PC-9 (cell line): ENCODE results near the gene SIRT3. TPM values are rescaled to one million over a fixed set of nuclear protein-coding genes. Genes with fewer than 3 reads are reported as not detected.

Experiments used
- BruUV-seq: library from RNA; stranded (reverse); fragments of 400-500 nt; replicated peaks from 2 replicates; lab custom pipeline; 2021; lab: Mats Ljungman, UMichigan
- CTCF ChIA-PET: fragments of 300-600 bp; sonication (Branson Sonifier 250); formaldehyde crosslinking; loops from one replicate; lab custom pipeline; 2022; ENCODE audit warnings: antibody characterized with exemption; lab: Charles Lee
- POLR2A ChIA-PET: fragments of 300-600 bp; sonication (Branson Sonifier 250); formaldehyde crosslinking; loops from one replicate; lab custom pipeline; 2022; ENCODE audit warnings: antibody characterized with exemption; ENCODE audit not compliant: unreplicated experiment; lab: Charles Lee
- DNase-seq, 2 experiments: peaks; one replicate each; pipeline versions ENCODE4 v3.0.0 to v3.0.0-alpha.2; 2015 to 2022; ENCODE audit warnings: mixed read lengths in 1 of 2
- H2AFZ ChIP-seq: fragments of 200-600 bp; sonication (generic); 2 replicates; pipeline ENCODE4 v1.8.1; 2017; ENCODE audit warnings: antibody characterized with exemption
- H3F3A ChIP-seq: fragments of 200-600 bp; sonication (generic); 2 replicates; pipeline ENCODE4 v1.8.1; 2017; ENCODE audit warnings: antibody characterized with exemption, mild to moderate bottlenecking, low read depth; ENCODE audit not compliant: insufficient read depth
- H3K27ac ChIP-seq: fragments of 200-600 bp; sonication (generic); 2 replicates; pipeline ENCODE4 v1.6.1; 2016; ENCODE audit warnings: mixed run types
- H3K27me3 ChIP-seq: fragments of 200-600 bp; sonication (generic); 2 replicates; pipeline ENCODE4 v1.6.1; 2016; ENCODE audit warnings: low read depth, mixed run types; ENCODE audit not compliant: insufficient read depth
- H3K36me3 ChIP-seq: fragments of 200-600 bp; sonication (generic); 2 replicates; pipeline ENCODE4 v1.6.1; 2016; ENCODE audit warnings: low read depth, mixed run types
- H3K4me1 ChIP-seq: fragments of 200-600 bp; sonication (generic); replicated peaks from 2 replicates; pipeline ENCODE4 v1.6.1; 2016; ENCODE audit warnings: mixed run types; ENCODE audit not compliant: insufficient read depth
- H3K4me2 ChIP-seq: fragments of 200-600 bp; sonication (generic); 2 replicates; pipeline ENCODE4 v1.6.1; 2017; ENCODE audit warnings: mixed run types
- H3K4me3 ChIP-seq: fragments of 200-600 bp; sonication (generic); 2 replicates; pipeline ENCODE4 v1.6.1; 2016; ENCODE audit warnings: mixed run types
- H3K79me2 ChIP-seq: fragments of 200-600 bp; sonication (generic); 2 replicates; pipeline ENCODE4 v1.6.1; 2017; ENCODE audit warnings: low read depth, mixed run types
- H3K9me2 ChIP-seq: fragments of 200-600 bp; sonication (generic); 2 replicates; pipeline ENCODE4 v1.8.1; 2017; ENCODE audit warnings: mild to moderate bottlenecking; ENCODE audit not compliant: insufficient read depth
- H3K9me3 ChIP-seq: fragments of 200-600 bp; sonication (generic); 2 replicates; pipeline ENCODE4 v1.8.1; 2016; ENCODE audit warnings: low read depth; ENCODE audit not compliant: insufficient read depth
- H4K20me1 ChIP-seq: fragments of 200-600 bp; sonication (generic); 2 replicates; pipeline ENCODE4 v1.8.1; 2017; ENCODE audit not compliant: insufficient read depth
- EZH2 ChIP-seq: fragments of 200-600 bp; sonication (generic); IDR thresholded peaks from 2 replicates; pipeline ENCODE4 v1.8.0; 2017; ENCODE audit warnings: antibody characterized with exemption, low read depth
- intact Hi-C: fragments of 100-400 bp; cut with micrococcal nuclease; formaldehyde crosslinking; loops from one replicate; pipeline ENCODE4 v1.10.0; 2022; ENCODE audit not compliant: unreplicated experiment
- total RNA-seq: library from RNA; stranded (reverse); gene quantifications from 2 replicates; pipeline ENCODE4 v1.2.3, GENCODE V29; 2021
- TF ChIP-seq, protein P1 (sequence below): fragments of 200-600 bp; sonication (generic); conservative IDR thresholded peaks from 2 replicates; pipeline ENCODE4 v1.6.1; 2017; ENCODE audit warnings: mixed run types, antibody characterized with exemption, mild to moderate bottlenecking, moderate library complexity

Gene SIRT3
- total RNA-seq, 1 experiment from 2014 or later, result 26.0 TPM

DNA sequence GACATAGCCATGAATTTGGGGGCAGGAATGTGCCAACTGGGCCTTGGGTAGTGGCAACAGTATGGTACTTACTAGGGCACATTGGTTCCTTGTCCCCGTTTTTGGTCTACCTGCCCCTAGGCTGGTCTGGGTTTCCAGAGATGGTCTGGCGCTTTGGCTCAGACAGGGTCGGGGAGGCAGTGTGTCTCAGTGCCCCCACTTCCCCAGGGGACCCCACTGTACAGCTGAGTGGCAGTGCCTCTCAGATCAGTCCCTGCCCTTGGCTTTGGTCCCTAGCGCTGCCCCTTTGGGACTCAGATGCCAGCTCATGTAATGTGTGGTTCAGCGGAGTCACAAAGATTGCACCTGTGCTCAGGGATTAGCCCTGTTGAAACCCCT is 25.4 kb downstream of the SIRT3 start:
- Histone ChIP-seq H3K9me3 (no peaks in the 10 kb centered on the region), H3K36me3 (no peaks in the 10 kb centered on the region), H3F3A (peaks cover 24% of the 10 kb centered on the region), H3K9me2 (no peaks in the 10 kb centered on the region), H3K27me3 (no peaks in the 10 kb centered on the region), H3K4me1 (peaks cover 11% of the 10 kb centered on the region), H2AFZ (no peak overlapping the region), H3K79me2 (peaks cover 41% of the 10 kb centered on the region), H4K20me1 (0 out of 2 replicates have a peak, but pooled peaks cover 4% of the 10 kb centered on the region), H3K27ac (no peak overlapping the region; the same call in 1 of the 2 replicates), H3K4me2 (no peak overlapping the region), H3K4me3 (no peak overlapping the region)
- intact Hi-C loops, result no loop called here
- CTCF ChIA-PET, result no interaction called here
- no peak for TF ChIP-seq EZH2
- TF ChIP-seq, protein P1, sequence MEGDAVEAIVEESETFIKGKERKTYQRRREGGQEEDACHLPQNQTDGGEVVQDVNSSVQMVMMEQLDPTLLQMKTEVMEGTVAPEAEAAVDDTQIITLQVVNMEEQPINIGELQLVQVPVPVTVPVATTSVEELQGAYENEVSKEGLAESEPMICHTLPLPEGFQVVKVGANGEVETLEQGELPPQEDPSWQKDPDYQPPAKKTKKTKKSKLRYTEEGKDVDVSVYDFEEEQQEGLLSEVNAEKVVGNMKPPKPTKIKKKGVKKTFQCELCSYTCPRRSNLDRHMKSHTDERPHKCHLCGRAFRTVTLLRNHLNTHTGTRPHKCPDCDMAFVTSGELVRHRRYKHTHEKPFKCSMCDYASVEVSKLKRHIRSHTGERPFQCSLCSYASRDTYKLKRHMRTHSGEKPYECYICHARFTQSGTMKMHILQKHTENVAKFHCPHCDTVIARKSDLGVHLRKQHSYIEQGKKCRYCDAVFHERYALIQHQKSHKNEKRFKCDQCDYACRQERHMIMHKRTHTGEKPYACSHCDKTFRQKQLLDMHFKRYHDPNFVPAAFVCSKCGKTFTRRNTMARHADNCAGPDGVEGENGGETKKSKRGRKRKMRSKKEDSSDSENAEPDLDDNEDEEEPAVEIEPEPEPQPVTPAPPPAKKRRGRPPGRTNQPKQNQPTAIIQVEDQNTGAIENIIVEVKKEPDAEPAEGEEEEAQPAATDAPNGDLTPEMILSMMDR, result no peak
- no peak for DNase-seq
- POLR2A ChIA-PET, result no interaction called here
- no TSS peak for BruUV-seq

DNA sequence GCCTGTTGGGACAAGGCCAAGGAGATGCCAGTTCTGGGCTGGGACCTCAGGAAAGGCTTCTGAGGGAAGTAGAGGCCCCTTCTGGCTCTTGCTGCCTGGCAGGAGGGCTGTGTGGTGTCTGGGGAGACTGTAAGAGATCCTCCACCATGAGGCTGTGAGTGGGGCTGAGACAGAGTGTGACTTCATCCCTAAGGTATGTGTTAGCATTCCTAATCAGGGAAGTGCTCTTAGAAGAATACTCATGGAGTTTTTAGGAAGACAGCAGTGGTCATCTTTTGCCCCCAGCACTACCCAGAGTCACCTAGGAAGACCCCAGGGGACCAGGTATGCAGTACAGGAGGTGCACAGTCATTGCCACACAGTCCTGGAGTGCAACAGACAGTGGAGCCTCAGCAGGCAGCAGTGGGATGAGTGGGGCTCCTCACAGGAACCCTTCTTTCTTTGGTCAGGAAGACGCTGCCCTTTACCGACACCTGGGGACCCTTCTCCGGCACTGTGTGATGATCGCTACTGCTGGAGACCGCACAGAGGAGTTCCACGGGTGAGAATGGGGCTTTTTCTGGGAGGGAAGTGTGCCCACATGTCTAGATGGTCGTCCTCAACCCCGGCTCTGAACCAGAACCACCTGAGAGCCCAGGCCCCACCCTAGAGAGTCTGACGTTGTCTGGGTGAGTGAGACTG is 25.9 kb downstream of the SIRT3 start:
- Histone ChIP-seq H3K4me1 (peaks cover 11% of the 10 kb centered on the region), H2AFZ (no peak overlapping the region), H3K9me3 (no peaks in the 10 kb centered on the region), H4K20me1 (peaks cover 8% of the 10 kb centered on the region; the same call in 1 of the 2 replicates), H3K27ac (peak overlapping the region; percentile 9; the same call in 1 of the 2 replicates), H3K36me3 (no peaks in the 10 kb centered on the region), H3K27me3 (no peaks in the 10 kb centered on the region), H3K9me2 (no peaks in the 10 kb centered on the region), H3K4me3 (peak overlapping the region; percentile 67; the same call in 1 of the 2 replicates), H3K79me2 (peaks cover 47% of the 10 kb centered on the region), H3K4me2 (peak overlapping the region; percentile 80), H3F3A (peaks cover 20% of the 10 kb centered on the region)
- TF ChIP-seq EZH2, result no peak
- TF ChIP-seq, protein P1, result no peak
- CTCF ChIA-PET, result no interaction called here
- no TSS peak for BruUV-seq
- intact Hi-C loops, result no loop called here
- peak; percentile 36 to 62 for DNase-seq
- POLR2A ChIA-PET, result no interaction called here

DNA sequence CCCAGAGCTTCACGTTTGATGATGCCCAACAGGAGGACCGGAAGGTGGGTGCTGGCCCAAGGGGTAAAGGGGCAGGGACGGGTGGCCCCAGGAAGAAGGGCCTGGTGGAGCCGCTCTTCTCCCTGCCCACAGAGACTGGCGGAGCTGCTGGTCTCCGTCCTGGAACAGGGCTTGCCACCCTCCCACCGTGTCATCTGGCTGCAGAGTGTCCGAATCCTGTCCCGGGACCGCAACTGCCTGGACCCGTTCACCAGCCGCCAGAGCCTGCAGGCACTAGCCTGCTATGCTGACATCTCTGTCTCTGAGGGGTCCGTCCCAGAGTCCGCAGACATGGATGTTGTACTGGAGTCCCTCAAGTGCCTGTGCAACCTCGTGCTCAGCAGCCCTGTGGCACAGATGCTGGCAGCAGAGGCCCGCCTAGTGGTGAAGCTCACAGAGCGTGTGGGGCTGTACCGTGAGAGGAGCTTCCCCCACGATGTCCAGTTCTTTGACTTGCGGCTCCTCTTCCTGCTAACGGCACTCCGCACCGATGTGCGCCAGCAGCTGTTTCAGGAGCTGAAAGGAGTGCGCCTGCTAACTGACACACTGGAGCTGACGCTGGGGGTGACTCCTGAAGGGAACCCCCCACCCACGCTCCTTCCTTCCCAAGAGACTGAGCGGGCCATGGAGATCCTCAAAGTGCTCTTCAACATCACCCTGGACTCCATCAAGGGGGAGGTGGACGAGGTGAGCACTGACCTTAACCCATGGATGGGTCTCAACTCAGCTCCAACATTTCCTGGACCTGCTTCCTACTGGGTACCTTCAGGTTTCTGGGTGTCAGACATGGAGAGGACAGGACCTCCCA is 26.6 kb downstream of the SIRT3 start:
- Histone ChIP-seq H3K27ac (0 out of 2 replicates have a peak overlapping the region, but pooled peaks have one; percentile 9), H3K27me3 (no peaks in the 10 kb centered on the region), H3K4me3 (peak overlapping the region; percentile 67), H2AFZ (no peak overlapping the region), H3K4me2 (peak overlapping the region; percentile 80), H3K9me3 (no peaks in the 10 kb centered on the region), H3K4me1 (peaks cover 11% of the 10 kb centered on the region), H3K79me2 (peaks cover 51% of the 10 kb centered on the region), H3K9me2 (no peaks in the 10 kb centered on the region), H3K36me3 (no peaks in the 10 kb centered on the region), H3F3A (peaks cover 12% of the 10 kb centered on the region), H4K20me1 (peaks cover 11% of the 10 kb centered on the region; the same call in 1 of the 2 replicates)
- intact Hi-C loops, result loop anchor here (5.0 kb wide), 1 partner anchor 253 kb away; no protein-coding TSS in a partner anchor
- no peak for DNase-seq
- CTCF ChIA-PET, result no interaction called here
- TF ChIP-seq, protein P1, result no peak
- TF ChIP-seq EZH2, result no peak
- POLR2A ChIA-PET, result no interaction called here
- TSS peak; percentile 0 for BruUV-seq
